ENCODE measurements around the gene RPE.

RPE gene

DNA sequence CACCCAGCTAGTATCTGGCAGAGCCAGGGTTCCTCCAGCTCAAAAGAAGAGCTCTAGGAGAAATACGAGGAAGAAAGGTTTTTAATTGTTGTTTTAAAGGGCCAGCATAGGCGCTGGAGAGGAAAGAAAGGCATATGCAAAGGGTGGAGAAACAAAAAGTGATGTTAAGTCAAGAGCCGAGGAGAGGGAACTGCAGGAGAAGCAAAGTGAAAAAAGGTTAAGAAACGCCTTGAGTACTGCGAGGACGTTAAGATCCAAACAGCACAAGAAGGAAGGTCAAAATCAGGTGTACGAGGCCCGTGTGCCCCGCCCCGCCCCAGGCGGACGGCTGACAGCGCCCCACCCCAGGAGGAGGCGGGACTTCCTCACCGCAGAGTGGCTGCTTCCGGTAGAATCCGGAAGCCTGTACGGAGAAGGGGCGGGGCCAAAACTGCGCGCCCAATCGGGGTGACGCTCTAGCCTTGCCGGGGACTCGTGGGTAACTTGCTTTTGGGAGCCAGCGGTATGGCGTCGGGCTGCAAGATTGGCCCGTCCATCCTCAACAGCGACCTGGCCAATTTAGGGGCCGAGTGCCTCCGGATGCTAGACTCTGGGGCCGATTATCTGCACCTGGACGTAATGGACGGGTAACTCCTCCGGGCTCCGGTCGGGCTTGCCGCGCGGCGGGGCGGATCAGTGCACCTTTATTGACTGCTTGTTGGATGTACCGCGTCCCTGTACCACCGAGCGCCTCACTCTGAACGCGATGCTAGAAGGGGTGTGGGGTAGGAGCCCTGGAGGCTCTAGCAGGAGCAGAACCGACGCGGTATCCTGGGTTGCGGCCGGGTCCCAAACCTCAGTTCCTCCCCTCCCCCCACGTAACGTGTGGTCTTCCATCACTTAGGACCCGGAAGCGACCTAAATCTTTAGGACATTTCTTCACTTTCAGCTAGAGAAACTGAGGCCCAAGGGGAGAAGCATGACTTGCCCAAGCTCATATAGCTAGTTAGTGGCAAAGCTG, at the start of gene RPE:
RPE (plus strand) TSS at position 481 of the 1,000 bp plus-strand sequence; CDS start at position 505, 24 bp downstream.
- DNase-seq (ENCODE audit: low read depth in 2 of 3, low spot score in 2 of 3), result peak; percentile 90 to 93 (median 90)

DNA sequence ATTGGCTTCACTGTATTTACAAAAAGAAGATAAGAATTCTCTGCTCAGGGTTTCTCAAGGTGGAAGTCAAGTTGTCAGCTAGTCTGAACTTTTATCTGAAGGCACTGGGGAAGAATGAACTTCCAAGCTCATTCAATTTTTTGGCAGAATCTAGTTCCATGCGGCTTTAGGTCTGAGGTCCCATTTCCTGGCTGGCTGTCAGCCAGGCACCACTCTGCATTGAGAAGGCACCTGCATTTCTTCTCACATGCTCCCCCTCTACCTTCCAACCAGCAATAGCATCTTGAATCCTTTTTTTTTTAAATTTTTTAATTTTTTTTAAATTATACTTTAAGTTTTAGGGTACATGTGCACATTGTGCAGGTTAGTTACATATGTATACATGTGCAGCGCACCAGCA, 46.2 kb upstream of the RPE start:
- DNase-seq (ENCODE audit: low read depth in 2 of 3, low spot score in 2 of 3), result no peak

DNA sequence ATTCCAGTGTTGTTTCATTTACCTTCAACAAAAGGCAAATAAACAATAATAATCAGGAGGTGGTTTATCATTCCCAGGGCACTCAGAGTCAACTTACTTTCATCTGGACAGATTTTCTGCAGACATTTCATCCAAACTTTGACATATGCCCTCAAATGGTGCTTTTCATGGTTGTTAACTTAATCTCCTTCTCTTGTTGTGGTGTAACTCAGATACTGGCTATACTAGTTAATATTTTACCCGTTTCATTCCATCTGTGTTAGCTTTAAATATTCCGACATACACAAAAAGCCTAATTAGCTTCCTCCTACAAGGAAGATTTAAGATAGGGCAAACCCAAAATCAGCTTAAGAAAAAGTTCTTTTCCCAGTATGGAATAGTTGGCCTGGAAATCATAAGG, 44.4 kb upstream of the RPE start:
- DNase-seq (ENCODE audit: low read depth in 2 of 3, low spot score in 2 of 3), result no peak

DNA sequence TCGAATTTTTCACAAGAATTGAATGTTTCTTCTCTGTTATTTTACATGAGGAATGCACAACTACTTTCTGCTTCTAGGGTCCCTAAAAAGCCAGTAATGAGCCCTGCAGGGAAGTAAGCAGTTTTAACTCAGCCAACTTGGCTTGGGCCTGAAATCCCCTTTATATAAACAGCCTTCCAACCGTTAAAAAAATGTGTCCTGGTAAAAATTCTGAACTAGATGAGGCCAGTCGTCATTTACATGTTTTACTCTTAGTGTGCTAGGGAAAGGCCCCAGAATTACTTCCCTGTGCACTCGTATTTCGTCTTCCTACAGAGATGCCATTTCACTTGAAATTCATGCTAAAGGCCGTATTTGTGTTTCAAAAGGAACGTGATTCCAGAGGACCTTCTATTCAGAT, 42.4 kb upstream of the RPE start:
- DNase-seq (ENCODE audit: low read depth in 2 of 3, low spot score in 2 of 3), result no peak

DNA sequence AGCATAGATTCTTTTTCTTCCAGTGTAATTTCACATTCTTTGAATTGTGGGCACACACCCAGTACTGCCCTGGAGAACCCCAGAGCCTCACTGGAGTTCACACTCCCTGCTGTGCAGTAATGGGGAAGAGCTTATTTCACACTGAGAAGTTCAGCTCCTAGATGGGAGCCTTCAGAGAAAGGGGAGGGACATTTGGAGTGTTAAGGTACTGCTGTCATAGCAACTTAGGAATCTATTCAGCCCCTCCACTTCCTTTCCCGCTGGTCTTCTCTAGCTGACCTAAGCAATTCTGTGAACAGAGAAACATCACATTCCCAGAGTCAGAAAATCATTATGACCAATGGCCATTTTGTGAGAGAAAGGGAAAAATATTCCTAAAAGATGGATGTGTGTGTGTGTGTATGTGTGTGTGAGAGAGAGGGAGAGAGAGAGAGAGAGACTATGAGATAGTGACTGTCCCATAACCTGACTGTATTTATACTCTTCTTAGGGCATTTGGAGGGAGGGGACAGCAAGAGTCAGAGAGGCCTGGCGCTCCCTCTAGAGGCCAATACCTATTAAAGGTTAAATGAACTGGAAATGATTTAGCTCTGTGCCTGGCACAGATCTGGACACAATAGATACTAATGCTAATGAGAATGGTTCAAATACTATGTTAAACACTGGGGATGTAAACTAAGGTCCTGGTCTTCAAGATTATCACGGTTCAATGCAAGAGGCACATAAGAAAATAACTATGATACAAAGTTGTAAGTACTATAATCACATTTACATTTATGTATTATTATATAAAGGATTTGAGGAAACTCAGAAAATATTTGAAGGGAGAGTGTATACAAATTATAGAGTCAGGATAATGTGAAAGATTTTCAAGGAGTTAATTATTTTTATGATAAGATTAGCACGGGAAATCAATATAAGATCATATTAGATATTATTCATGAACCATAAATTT, 41.5 kb upstream of the RPE start:
- no peak for DNase-seq (ENCODE audit: low read depth in 2 of 3, low spot score in 2 of 3)

DNA sequence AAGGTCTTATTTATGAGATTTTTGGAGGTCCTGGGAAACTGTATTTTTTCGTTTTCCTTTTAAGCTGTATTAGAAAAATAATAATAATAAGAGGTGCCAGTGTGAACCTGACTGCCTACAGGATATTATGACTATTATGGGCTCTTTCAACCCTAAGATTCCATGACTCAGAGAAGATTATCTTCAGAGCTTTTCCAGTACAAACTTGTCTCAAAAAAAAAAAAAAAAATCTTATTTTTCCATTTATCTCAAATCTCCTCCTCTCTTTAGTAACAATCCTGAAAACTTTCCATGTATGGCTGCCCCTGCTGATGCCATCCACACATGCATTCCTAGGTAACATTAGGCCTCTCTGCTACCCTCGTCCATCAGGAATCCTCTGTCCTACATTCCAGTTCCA, 36.7 kb upstream of the RPE start:
- DNase-seq (ENCODE audit: low read depth in 2 of 3, low spot score in 2 of 3), result no peak

DNA sequence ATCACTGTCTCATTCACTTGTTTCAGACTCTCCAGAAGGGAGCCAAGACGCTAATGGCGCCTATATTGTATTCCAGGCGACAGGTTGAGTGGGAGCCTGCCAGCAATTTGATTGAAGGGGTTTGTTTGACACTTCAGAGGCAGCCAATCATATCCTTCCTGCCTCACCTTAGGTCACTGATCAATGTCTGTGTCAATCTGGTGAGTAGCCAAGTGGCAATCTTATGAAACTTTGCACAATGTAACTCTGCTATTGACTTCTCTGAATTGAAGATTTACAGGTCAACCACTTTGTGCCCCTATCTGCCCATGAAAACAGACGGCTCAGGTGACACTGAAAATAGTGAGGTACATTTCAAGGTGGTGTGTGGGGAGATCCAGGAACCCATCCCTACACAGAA, 32.7 kb upstream of the RPE start:
- no peak for DNase-seq (ENCODE audit: low read depth in 2 of 3, low spot score in 2 of 3)

DNA sequence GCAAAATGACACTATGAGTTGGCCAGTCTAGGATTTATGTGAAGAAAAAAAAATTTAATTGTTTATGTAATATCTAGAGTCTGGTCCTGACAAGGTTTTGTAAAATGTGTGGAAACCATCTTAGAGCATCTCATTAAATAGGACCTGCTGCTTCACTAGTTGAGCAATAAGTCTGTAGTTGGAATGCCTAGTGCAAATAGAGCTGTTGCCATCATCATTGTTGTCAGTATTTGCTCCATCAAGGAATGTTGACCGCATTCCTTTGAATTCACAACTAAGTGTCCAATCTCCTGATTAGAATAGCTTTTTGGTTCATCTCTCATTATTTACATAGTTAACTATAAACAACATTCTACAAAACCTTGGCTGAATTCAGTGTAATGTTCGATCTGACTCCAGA, 32.2 kb upstream of the RPE start:
- no peak for DNase-seq (ENCODE audit: low read depth in 2 of 3, low spot score in 2 of 3)

DNA sequence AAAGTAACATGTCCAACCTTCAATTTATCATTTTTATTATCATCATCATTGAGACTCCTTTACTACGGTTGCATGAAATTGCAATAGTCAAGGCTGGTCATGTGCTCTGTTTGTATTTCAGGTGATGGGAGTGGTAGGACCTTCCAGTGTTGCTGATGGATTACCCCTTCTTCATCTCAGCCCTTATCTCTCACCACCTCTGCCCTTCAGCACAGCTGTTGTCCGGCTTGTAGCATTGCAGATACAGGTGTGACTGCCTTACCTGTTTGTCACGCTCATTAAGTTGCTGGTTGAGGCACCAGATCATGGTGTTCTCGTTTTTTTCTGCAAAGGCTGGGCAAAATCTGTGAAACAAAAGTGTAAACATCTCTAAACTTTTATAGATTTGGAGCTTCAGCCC, 31.7 kb upstream of the RPE start:
- DNase-seq (ENCODE audit: low read depth in 2 of 3, low spot score in 2 of 3), result no peak

DNA sequence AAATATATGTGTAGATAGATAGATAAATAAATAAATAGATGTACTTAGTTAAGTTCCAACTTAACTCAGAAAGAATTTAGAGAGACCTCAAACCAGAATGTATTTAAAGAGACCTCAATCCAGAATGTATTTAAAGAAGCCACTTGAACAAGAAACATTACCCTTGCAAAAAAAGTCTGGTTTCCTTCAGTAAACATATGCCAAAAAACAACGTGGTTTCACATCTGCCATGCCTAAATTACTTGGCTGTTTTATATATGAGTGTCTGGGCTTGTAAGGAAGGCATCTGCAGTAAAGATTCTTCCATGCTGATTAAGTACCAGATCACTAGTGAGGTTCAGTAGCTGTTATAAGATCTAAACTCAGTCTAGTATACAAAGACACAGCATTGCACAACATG, 29.1 kb upstream of the RPE start:
- no peak for DNase-seq (ENCODE audit: low read depth in 2 of 3, low spot score in 2 of 3)

DNA sequence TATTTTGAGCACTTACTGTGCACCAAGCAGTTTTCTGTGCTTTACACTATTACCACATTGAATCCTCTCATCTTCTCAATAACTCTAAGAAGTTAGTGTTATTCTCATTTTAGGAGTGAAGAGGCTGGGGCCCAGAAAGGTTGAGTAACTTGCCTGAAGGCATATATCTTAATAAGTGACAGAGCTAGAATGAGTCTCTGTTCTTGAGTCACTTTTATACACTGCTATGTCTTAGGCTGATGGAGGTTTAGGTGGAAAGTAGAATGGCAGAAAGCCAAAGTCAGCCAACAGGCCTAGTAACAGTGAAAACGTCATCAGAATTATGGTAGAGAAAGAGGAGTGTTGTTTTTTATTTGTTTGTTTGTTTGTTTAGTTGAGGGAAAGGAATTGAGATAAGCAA, 27.9 kb upstream of the RPE start:
- no peak for DNase-seq (ENCODE audit: low read depth in 2 of 3, low spot score in 2 of 3)

DNA sequence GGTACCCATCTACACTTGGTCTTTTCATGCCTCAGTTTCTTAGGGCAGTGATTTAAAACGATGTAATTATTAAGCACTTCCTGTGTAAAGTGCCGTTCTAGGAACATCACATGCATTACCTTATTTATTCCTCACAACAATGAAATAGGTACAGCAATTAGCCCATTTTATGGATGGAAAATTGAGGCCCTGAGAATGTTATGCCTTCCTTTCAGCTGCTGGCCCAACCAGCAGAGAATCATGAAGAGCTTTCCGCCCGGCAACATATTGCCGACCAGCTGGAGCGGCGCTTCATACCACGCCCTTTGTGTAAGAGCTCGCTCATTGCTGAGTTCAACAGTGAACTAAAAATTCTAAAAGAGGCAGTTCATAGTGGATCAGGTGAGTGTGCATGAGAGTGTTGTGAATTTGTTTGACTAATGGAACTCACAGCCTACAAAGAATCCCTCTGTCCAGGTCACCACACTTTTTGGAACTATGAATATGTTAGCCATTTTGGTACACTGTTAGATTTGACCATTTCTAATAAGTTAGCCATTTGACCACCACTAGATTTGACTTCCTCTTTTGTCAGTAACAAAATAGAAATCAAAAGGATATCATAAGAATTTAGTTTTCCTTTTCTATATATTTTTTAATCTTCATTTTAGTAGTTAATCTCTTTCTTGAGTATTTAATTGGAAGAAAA, 25.6 kb upstream of the RPE start:
- DNase-seq (ENCODE audit: low read depth in 2 of 3, low spot score in 2 of 3), result no peak

DNA sequence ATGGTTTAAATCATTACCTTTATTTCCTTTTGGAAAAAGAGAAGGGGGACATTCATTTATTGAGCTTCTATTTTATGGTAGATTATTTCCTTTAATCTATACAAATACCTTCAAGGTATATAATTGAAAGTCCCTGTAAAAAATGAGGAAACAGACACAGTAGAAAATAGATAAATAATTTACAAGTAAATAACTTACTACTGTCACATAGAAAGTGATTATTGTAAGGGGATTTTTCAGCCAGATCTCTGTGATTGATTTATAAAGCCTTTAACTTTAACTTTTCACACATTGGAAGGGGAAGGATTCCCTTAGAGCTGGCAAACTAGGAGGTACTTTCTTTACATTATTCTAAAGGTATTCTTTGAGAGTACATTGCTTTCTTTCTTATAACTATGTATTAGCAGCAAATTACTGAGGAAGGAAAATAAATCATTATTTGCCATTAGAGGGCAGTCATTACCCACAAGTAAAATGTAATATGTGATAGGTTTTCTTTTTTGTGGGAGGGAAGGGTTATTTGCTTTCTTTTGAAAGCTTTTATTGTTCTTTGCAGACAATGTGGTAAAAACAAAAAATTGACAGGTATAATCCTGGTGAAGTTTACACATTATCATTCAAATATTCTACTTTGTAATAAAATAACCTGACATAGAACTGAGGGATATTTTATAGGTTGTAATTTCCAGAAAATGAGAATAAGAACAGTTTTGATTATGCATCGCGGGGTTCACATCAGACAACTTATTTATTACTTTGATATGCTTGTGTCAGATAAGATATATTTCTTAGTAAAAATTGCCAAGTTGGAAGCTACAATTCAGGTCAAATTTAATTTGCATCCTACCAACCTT, 24.8 kb upstream of the RPE start:
- no peak for DNase-seq (ENCODE audit: low read depth in 2 of 3, low spot score in 2 of 3)

DNA sequence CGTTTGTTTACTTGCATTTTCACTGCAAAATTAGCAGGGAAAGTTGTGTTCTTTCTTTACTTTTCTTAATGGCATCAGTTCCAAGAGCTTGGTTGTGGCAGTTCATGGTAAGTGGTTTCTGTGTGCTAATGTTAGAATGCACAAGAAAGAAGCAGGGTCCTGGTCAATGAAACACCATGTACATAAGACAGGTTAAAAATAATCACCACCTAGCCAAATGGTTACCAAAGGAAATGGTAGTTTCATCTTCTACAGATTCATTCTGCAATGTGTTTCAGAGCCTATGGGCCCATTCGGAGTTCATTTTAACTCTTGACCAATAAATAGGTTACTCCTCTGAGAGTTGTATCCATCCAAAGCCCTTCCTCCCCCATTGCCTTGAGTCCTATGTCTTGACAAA, 18.1 kb upstream of the RPE start:
- DNase-seq (ENCODE audit: low read depth in 2 of 3, low spot score in 2 of 3), result no peak

DNA sequence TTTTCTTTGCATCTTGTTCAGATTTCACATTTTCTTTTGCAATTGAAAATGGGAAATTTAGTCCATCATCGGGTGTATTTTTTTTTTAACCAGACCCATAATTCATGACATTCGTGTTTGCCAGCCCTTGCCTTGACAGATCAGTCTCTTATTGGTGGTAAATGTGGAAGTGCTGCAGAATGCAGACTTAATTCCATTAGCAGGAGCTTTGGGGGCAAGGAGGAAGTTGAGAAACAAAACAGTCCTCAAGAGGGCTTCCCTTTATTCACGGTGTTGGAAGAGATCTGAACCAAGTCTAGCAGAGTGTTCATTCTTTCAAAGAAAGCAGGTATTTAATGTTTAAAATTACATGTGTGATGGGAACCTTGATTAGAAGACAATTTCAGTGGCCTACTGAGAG, 16.6 kb upstream of the RPE start:
- no peak for DNase-seq (ENCODE audit: low read depth in 2 of 3, low spot score in 2 of 3)

DNA sequence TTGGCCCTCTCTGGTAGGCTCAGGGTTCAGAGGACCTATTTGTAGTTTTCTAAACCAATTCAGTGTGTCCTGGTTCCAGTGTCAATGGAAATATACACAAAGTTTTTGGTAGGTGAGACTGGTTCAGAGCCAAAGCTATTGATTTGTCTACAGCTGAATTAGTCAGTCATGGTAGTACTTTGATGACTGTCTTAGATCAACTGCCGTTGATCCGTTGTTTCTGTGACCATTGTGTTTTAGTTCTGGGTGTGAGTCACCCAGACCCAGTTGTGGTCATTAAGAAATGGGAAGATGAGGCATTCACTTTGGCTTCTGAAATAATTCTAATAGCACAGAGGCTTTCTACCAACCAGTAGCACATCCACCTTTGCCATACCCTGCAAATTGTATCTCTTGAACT, 16.0 kb upstream of the RPE start:
- no peak for DNase-seq (ENCODE audit: low read depth in 2 of 3, low spot score in 2 of 3)

DNA sequence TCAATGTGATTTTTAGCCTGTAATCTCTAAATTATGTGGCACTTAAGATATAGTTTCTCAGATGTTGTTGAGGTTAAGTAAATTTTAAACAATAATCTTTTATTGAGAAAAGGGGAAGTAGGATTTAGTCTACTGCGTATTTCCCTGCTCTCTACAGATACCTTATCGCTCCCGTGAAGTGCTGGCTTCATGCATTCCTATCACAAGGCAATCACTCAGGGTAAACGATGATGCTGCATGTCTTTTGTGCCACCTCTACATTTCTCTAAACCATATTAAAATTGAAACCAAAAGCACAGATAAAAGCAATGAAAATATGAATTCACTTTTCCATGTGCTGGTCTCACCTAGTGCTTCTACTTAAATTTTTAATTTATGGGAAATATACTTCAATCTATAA, 14.4 kb upstream of the RPE start:
- DNase-seq (ENCODE audit: low read depth in 2 of 3, low spot score in 2 of 3), result no peak

DNA sequence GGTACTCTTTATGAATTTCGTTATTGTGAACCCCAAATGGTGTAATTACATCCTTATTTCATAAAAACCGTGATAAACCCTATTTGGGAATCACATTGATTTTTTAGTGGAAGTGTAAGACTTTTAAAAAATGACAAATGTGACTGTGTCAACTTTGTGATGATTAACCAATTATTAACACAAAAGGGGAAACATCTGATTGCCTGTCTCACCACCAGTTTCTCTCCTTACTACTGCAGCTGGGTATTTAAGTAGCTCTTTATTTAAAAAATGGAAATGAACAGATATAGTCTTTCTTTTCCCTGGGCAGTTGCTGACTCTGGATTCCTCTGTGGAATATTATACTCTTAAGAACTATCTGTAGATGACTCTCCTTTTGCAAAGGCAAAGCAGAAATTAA, 11.6 kb upstream of the RPE start:
- DNase-seq (ENCODE audit: low read depth in 2 of 3, low spot score in 2 of 3), result no peak

DNA sequence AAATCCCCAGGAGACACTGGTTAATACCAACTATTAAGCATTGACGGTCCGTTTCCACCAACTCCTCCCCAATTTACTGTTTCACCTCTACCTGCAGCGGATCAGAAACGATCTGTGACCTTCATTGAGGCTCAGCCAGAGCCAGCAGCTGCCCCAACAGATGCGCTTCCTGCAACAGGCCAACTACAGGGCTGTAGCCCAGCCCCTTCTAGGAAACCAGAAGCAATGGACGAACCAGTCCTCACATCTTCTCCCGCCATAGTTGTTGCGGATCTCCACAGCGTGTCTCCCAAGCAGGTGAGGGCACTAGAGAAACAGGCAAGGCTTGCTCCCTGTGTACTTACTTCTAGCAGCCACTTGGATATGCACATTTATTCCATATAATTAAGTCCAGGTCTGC, 8.5 kb upstream of the RPE start:
- DNase-seq (ENCODE audit: low read depth in 2 of 3, low spot score in 2 of 3), result no peak

DNA sequence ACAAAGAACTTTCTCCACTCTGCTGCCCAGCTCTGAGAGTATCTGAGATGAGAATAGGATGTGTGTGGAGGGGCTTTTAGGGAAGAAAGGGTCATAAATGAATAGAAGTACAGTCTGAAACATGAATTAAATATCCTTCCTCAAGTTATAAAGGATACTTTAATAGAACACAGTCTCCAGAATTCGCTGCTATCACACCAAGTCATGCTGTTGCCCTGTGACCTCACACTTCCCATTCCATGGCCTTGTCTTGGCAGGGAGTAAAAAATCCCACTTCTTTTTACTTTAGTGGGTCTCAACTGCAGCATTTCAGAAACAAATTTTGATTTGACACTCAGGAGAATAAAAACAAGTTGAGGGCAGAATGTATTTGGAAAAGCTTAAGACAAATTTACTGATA, 3.8 kb upstream of the RPE start:
- DNase-seq (ENCODE audit: low read depth in 2 of 3, low spot score in 2 of 3), result no peak
